A673 (cell line): Measurements from ENCODE around the gene SLC8A2. TPM values are rescaled to one million over a fixed set of nuclear protein-coding genes. Genes with fewer than 3 reads are reported as not detected.

ENCODE experiments used
- BruUV-seq: library from RNA; stranded (reverse); fragments of 400-500 nt; replicated peaks from 2 replicates; lab custom pipeline; 2021; lab: Mats Ljungman, UMichigan
- CTCF ChIA-PET: fragments of 300-600 bp; sonication (Branson Sonifier 250); formaldehyde crosslinking; loops from one replicate; lab custom pipeline; 2022; ENCODE audit warnings: antibody characterized with exemption; lab: Charles Lee
- POLR2A ChIA-PET: fragments of 300-600 bp; sonication (Branson Sonifier 250); formaldehyde crosslinking; loops from one replicate; lab custom pipeline; 2022; ENCODE audit warnings: antibody characterized with exemption; ENCODE audit not compliant: low non-redundant PET; lab: Charles Lee
- DNase-seq: peaks from one replicate; pipeline ENCODE4 v3.0.0-alpha.2; 2015; ENCODE audit warnings: low spot score
- H3K27ac ChIP-seq: fragments of 200-600 bp; sonication (generic); 2 replicates; pipeline ENCODE4 v1.5.1; 2016; ENCODE audit warnings: mixed run types, low read depth, mild to moderate bottlenecking, mixed read lengths, antibody characterized with exemption, low read length; ENCODE audit not compliant: poor library complexity, severe bottlenecking
- H3K27me3 ChIP-seq: fragments of 200-600 bp; sonication (generic); replicated peaks from 2 replicates; pipeline ENCODE4 v1.6.1; 2017; ENCODE audit warnings: mixed run types, low read depth, mild to moderate bottlenecking, mixed read lengths, antibody characterized with exemption, low read length; ENCODE audit not compliant: insufficient read depth, poor library complexity
- H3K36me3 ChIP-seq: fragments of 200-600 bp; sonication (generic); 2 replicates; pipeline ENCODE4 v1.6.1; 2016; ENCODE audit warnings: mixed run types, mild to moderate bottlenecking, mixed read lengths, antibody characterized with exemption, low read length; ENCODE audit not compliant: insufficient read depth, poor library complexity, severe bottlenecking
- H3K4me1 ChIP-seq: fragments of 200-600 bp; sonication (generic); 2 replicates; pipeline ENCODE4 v1.6.1; 2017; ENCODE audit warnings: mixed run types, mild to moderate bottlenecking, mixed read lengths, antibody characterized with exemption, low read length; ENCODE audit not compliant: insufficient read depth, poor library complexity, severe bottlenecking
- H3K4me3 ChIP-seq: fragments of 200-600 bp; sonication (generic); 2 replicates; pipeline ENCODE4 v1.5.1; 2016; ENCODE audit warnings: low read depth, mixed run types, mild to moderate bottlenecking, mixed read lengths, low read length; ENCODE audit not compliant: poor library complexity, severe bottlenecking
- H3K9me3 ChIP-seq: fragments of 200-600 bp; sonication (generic); 2 replicates; pipeline ENCODE4 v1.6.1; 2016; ENCODE audit warnings: mixed run types, low read depth, mild to moderate bottlenecking, mixed read lengths, antibody characterized with exemption, low read length; ENCODE audit not compliant: poor library complexity, severe bottlenecking
- CTCF ChIP-seq: fragments of 300-800, 200-600 bp; sonication (generic); conservative IDR thresholded peaks from 2 replicates; pipeline ENCODE4 v1.5.1; 2017; ENCODE audit warnings: low read depth, mild to moderate bottlenecking, antibody characterized with exemption, low read length, moderate library complexity, mixed read lengths
- EZH2 ChIP-seq: fragments of 200-600 bp; sonication (generic); IDR thresholded peaks from 2 replicates; pipeline ENCODE4 v1.6.1; 2017; ENCODE audit warnings: borderline replicate concordance, low read depth, mild to moderate bottlenecking, mixed read lengths, antibody characterized with exemption, low read length; ENCODE audit not compliant: poor library complexity, severe bottlenecking
- intact Hi-C: fragments of 100-400 bp; cut with micrococcal nuclease; formaldehyde crosslinking; loops from one replicate; pipeline ENCODE4 v1.10.0; 2022; ENCODE audit not compliant: unreplicated experiment
- total RNA-seq: library from RNA; stranded (reverse); gene quantifications from 2 replicates; pipeline ENCODE4 v1.2.3, GENCODE V29; 2021

Gene SLC8A2
- total RNA-seq, 1 experiment from 2014 or later: 3.2 TPM

GRCh38 chr19:47514869-47515588, 43.3 kb upstream of the SLC8A2 start, which contains the start of gene NAPA:
NAPA (minus strand) TSS chr19:47515063; CDS start chr19:47514940, 123 bp downstream.
- intact Hi-C loops: loop anchor here (2.0 to 10.0 kb wide), 4 partner anchors 68 to 180 kb away; no protein-coding TSS in a partner anchor
- ChIA-PET POLR2A (no interaction called here), CTCF (interaction anchor here (0.5 to 1.8 kb wide), 3 partner anchors 31 to 151 kb away, joined by 3 to 8 read pairs (median 4); partner anchors contain the start of gene KPTN)
- TF ChIP-seq CTCF (no peak), EZH2 (no peak)
- Histone ChIP-seq H3K36me3 (no peaks in the 10 kb centered on the region), H3K4me3 (peak within 1 kb of the TSS; percentile 94), H3K9me3 (no peaks in the 10 kb centered on the region), H3K27me3 (no peaks in the 10 kb centered on the region), H3K4me1 (peaks cover 3% of the 10 kb centered on the region), H3K27ac (peak within 1 kb of the TSS; percentile 92)
- no TSS peak for BruUV-seq
- peak; percentile 100 for DNase-seq

GRCh38 chr19:47514151-47514868, 42.6 kb upstream of the SLC8A2 start:
- no peak for DNase-seq
- Histone ChIP-seq H3K4me1 (peaks cover 3% of the 10 kb centered on the region), H3K36me3 (no peaks in the 10 kb centered on the region), H3K27ac (peak overlapping the region; percentile 92), H3K4me3 (peak overlapping the region; percentile 94), H3K27me3 (no peaks in the 10 kb centered on the region), H3K9me3 (no peaks in the 10 kb centered on the region)
- POLR2A ChIA-PET: no interaction called here
- TF ChIP-seq CTCF: no peak
- TF ChIP-seq EZH2: no peak
- CTCF ChIA-PET: no interaction called here
- intact Hi-C loops: loop anchor here (2.0 to 10.0 kb wide), 2 partner anchors 68 to 180 kb away; no protein-coding TSS in a partner anchor
- BruUV-seq: TSS peak; percentile 65

DNA sequence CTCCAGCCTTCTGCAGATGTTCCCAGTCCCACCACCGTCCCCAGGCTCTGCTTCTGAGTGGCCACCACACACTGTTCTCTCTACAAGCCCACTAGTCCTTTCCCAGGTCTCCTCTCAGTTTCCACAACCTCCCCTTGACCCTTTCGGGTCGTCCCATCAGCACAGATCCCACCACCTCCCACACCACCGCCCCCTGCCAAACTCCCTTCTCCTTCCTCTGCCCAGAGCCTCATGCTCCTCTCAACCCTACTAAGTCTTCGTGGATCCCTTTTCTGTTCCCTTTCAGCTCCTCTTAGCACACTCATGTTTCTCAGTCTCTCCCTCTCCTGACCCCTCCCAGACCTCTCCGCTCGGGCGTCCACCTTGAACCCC, 41.2 kb upstream of the SLC8A2 start:
- intact Hi-C loops: loop anchor here (10.0 kb wide), 1 partner anchor 182 kb away; no protein-coding TSS in a partner anchor
- H3K4me3 ChIP-seq: no peak overlapping the region
- no peak for DNase-seq
- no peaks in the 10 kb centered on the region for H3K27me3 ChIP-seq
- POLR2A ChIA-PET: no interaction called here
- H3K36me3 ChIP-seq: no peaks in the 10 kb centered on the region
- peaks cover 3% of the 10 kb centered on the region for H3K4me1 ChIP-seq
- peak overlapping the region; percentile 35 for H3K27ac ChIP-seq
- no TSS peak for BruUV-seq
- TF ChIP-seq EZH2: no peak
- no peak for TF ChIP-seq CTCF
- CTCF ChIA-PET: no interaction called here
- no peaks in the 10 kb centered on the region for H3K9me3 ChIP-seq
